Lung (tissue), 12 donors: ENCODE data around the gene CDK5R2. TPM values are rescaled to one million over a fixed set of nuclear protein-coding genes. Genes with fewer than 3 reads are reported as not detected.

Experiments
- ATAC-seq: fragments of 200-7000 bp; cut with Tn5 transposase; one replicate; pipeline ENCODE4 v1.9.1; 2020; ENCODE audit warnings: moderate number of reproducible peaks; ENCODE audit not compliant: insufficient read depth, low FRiP score
- DNase-seq, 3 donors: peaks; one replicate each; pipeline ENCODE4 v3.0.0-alpha.2; 2013 to 2017
- H3K27ac ChIP-seq, 2 donors: one replicate each; pipeline ENCODE4 v1.5.1; 2013; ENCODE audit warnings: mild to moderate bottlenecking in 2 of 2, moderate library complexity in 2 of 2, control low read depth in 1 of 2, inconsistent platforms in 1 of 2, low read depth in 1 of 2, low read length in 1 of 2
- H3K27me3 ChIP-seq, 3 donors: one replicate each; pipeline ENCODE4 v1.5.1; 2013; ENCODE audit warnings: low read length in 2 of 3; ENCODE audit not compliant: control insufficient read depth in 3 of 3, insufficient read depth in 3 of 3
- H3K36me3 ChIP-seq, 4 donors: one replicate each; pipeline ENCODE4 v1.5.1; 2013; ENCODE audit warnings: low read length in 4 of 4, mild to moderate bottlenecking in 1 of 4, moderate library complexity in 1 of 4; ENCODE audit not compliant: control insufficient read depth in 4 of 4, insufficient read depth in 4 of 4
- H3K4me1 ChIP-seq, 5 donors: one replicate each; pipeline ENCODE4 v1.5.1; 2013; ENCODE audit warnings: low read length in 5 of 5, mild to moderate bottlenecking in 2 of 5, moderate library complexity in 1 of 5; ENCODE audit not compliant: control insufficient read depth in 5 of 5, insufficient read depth in 5 of 5
- H3K4me3 ChIP-seq: one replicate; pipeline ENCODE4 v1.5.1; 2013; ENCODE audit warnings: mild to moderate bottlenecking, control low read depth, moderate library complexity
- H3K9ac ChIP-seq, 2 donors: one replicate each; pipeline ENCODE4 v1.5.1; 2013; ENCODE audit warnings: low read length in 2 of 2, control low read depth in 1 of 2; ENCODE audit not compliant: insufficient read depth in 1 of 2
- H3K9me3 ChIP-seq, 4 donors: one replicate each; pipeline ENCODE4 v1.5.1; 2013; ENCODE audit warnings: low read length in 3 of 4, mild to moderate bottlenecking in 1 of 4, moderate library complexity in 1 of 4; ENCODE audit not compliant: control insufficient read depth in 4 of 4, insufficient read depth in 3 of 4
- WGBS, 2 donors: extraction: QIAGEN DNeasy Blood & Tissue Kit; methylation state at CpG; one replicate each; pipeline ENCODE4 v1.1.7; 2013; 5-methylcytosine and 5-hydroxymethylcytosine counted together
- polyA plus RNA-seq, 2 donors: library from polyadenylated mRNA; stranded (reverse); fragments of 200-250 nt; gene quantifications; one replicate each; pipeline ENCODE4 v1.2.1, GENCODE V29; 2013
- total RNA-seq, 2 donors: library from RNA; depleted of rRNA in 1 of 2; stranded (reverse); fragments of >200 nt in 1 of 2; gene quantifications; one replicate each; pipeline ENCODE4 v1.2.1, GENCODE V29; 2014 to 2021
- TF ChIP-seq, protein P1 (sequence below): IDR thresholded peaks from 2 replicates; pipeline ENCODE4 v1.5.1; 2012; ENCODE audit warnings: mild to moderate bottlenecking; ENCODE audit errors: control extremely low read depth, extremely low read depth
- donor health status: control.
- donor health status: control.
- donor health status: Bipolar disorder and iron deficiency.
- donor health status: healthy.
- donor health status: DM: yes; HTN: yes; CAD: no.

CDK5R2 gene
- total and polyA plus RNA-seq, 4 donors = 0.03 to 0.17 (median 0.08) TPM; not detected in 1

DNA sequence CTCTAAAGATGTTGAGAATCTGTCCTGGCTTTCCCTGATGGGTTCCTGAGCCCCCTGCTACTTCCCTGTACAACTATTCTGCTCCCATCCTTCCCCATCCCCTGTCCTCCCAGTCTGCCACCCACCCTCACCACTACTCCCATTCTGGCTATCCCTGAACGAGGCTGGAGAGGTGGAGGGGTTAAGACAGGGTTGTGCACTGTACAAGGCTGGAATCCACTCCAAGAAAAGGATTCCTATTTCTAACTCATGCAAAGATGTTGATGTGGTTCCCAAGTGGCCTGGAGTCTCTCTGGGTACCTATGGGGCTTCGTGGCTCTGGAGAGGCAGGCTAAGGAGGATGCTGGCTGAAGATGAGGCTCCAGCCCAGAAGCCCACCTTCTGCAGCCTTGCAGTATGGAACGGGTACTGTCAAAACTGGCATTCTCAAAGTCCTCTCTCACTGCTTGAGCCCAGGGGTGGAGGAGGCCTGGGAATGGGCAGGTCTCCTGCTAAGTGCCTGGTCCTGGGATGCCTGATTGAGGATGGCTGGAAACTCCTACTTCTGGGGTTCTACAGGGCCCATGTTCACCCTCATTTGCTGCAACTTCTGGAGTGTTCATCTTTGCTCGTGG, 26.8 kb downstream of the CDK5R2 start:
- Histone ChIP-seq H3K36me3 (no peaks in the 10 kb centered on the region), H3K9me3 (peaks cover 0 to 3% (median 0%) of the 10 kb centered on the region in 4 donors), H3K27me3 (peaks cover 19 to 88% (median 81%) of the 10 kb centered on the region in 3 donors), H3K27ac (no peak overlapping the region), H3K4me3 (no peak overlapping the region), H3K9ac (no peak overlapping the region), H3K4me1 (peaks cover 0 to 27% (median 2%) of the 10 kb centered on the region in 5 donors)
- 48 to 49% methylated on average over 4 of the region's 4 CpGs for WGBS, 2 donors
- no peak for ATAC-seq
- no peak for DNase-seq
- TF ChIP-seq, protein P1, sequence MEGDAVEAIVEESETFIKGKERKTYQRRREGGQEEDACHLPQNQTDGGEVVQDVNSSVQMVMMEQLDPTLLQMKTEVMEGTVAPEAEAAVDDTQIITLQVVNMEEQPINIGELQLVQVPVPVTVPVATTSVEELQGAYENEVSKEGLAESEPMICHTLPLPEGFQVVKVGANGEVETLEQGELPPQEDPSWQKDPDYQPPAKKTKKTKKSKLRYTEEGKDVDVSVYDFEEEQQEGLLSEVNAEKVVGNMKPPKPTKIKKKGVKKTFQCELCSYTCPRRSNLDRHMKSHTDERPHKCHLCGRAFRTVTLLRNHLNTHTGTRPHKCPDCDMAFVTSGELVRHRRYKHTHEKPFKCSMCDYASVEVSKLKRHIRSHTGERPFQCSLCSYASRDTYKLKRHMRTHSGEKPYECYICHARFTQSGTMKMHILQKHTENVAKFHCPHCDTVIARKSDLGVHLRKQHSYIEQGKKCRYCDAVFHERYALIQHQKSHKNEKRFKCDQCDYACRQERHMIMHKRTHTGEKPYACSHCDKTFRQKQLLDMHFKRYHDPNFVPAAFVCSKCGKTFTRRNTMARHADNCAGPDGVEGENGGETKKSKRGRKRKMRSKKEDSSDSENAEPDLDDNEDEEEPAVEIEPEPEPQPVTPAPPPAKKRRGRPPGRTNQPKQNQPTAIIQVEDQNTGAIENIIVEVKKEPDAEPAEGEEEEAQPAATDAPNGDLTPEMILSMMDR = no peak

DNA sequence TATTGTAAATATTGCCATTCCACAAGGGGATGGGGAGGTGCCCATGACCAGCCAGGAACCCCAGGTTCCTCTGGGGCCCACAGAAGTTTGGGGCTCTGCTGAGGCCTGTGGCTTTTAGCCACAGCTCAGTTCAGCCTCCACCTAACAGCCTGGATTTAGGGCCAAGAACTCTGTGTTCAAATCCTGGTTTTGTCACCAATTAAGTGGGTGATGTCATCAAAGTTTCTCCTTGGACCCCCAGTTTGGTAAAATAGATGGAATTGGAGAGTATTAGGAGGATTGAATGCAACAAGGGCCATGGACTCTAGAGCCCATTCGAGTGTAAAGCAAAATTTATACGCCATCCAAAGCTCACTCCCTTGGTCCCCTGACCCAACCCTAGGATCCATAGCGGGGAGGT, 28.7 kb downstream of the CDK5R2 start:
- Histone ChIP-seq H3K4me3 (no peak overlapping the region), H3K9me3 (peaks cover 0 to 8% (median 0%) of the 10 kb centered on the region in 4 donors), H3K4me1 (peaks cover 0 to 22% (median 2%) of the 10 kb centered on the region in 5 donors), H3K27me3 (peaks cover 16 to 88% (median 87%) of the 10 kb centered on the region in 3 donors), H3K36me3 (no peaks in the 10 kb centered on the region), H3K9ac (no peak overlapping the region), H3K27ac (no peak overlapping the region)
- ATAC-seq (no peak), DNase-seq (no peak)
- TF ChIP-seq, protein P1 = no peak
- 41 to 59% methylated on average over 3 of the region's 3 CpGs for WGBS, 2 donors

DNA sequence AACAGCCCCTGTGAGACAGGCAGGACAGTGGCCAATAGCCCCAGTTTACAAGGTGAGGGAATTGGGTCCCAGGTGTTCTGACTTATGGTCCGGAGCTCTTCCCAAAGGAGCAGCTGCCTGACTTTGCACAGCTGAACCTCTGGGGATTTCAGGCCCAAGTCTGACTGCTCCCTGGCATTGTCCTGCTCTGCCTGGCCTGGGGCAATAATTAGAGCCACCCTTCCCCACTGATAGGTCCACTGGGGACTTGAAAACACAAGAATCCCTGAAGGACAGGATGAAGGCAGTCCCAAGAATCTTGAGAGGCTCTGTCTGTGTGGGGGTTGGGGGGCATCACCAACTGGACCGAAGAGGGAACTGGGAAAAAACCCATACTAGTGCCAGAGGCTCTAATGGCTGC, 29.2 kb downstream of the CDK5R2 start:
- H3K9ac ChIP-seq = no peak overlapping the region
- H3K27me3 ChIP-seq = peaks cover 16 to 87% (median 83%) of the 10 kb centered on the region in 3 donors
- 39 to 69% methylated on average over 2 of the region's 2 CpGs for WGBS, 2 donors
- DNase-seq (no peak), ATAC-seq (no peak)
- no peaks in the 10 kb centered on the region for H3K36me3 ChIP-seq
- no peak overlapping the region for H3K4me3 ChIP-seq
- H3K4me1 ChIP-seq = peaks cover 0 to 26% (median 4%) of the 10 kb centered on the region in 5 donors
- TF ChIP-seq, protein P1 = no peak
- peaks cover 0 to 8% (median 0%) of the 10 kb centered on the region in 4 donors for H3K9me3 ChIP-seq
- no peak overlapping the region for H3K27ac ChIP-seq

DNA sequence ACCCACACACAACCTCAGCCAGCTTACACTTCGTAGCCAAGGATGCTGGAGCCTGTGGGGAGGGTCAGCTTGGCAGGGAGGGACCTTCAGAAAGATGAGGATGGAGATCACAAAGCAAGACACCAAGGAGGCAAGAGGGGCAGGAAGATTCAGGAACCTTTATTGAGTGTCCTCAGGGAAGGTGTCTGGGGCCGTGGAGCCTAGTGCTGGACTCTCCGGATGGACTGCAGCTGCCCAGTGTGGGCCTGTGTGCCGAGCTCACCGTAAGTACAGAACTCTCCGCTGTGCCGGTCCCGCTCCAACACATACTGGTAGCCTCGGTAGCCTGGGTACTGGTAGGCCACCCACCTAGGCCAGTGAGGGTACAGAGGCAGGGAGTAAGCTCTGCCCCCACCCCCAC, 30.6 kb downstream of the CDK5R2 start:
- Histone ChIP-seq H3K36me3 (no peaks in the 10 kb centered on the region), H3K9ac (no peak overlapping the region), H3K27me3 (peaks cover 16 to 91% (median 87%) of the 10 kb centered on the region in 3 donors), H3K4me1 (peaks cover 0 to 23% (median 4%) of the 10 kb centered on the region in 5 donors), H3K4me3 (no peak overlapping the region), H3K9me3 (peaks cover 0 to 8% (median 0%) of the 10 kb centered on the region in 4 donors), H3K27ac (no peak overlapping the region)
- 9 to 12% methylated on average over 8 to 9 of the region's 9 CpGs for WGBS, 2 donors
- TF ChIP-seq, protein P1 = no peak
- no peak for DNase-seq
- ATAC-seq = no peak
